HG02571 (cell line): Measurements from ENCODE around the gene GTF3C5.
"Not testable (repeated sequence)": the region's sequence is repeated elsewhere in the genome, so short reads cannot be mapped to it uniquely, and the experiment has no call there.

Experiments used
- ATAC-seq: cut with Tn5 transposase; IDR thresholded peaks from one replicate; pipeline ENCODE4 v1.9.1; 2021; ENCODE audit warnings: mild to moderate bottlenecking, moderate library complexity; ENCODE audit not compliant: unreplicated experiment

GTF3C5 gene

GRCh38 chr9:132996526-132996925 lies 34.3 kb upstream of the GTF3C5 start:
- ATAC-seq: no peak

- ATAC-seq: no peak
Observed at GRCh38 chr9:132997591-132997990, 33.2 kb upstream of the GTF3C5 start.

GRCh38 chr9:132998221-132998620 lies 32.6 kb upstream of the GTF3C5 start:
- ATAC-seq: not testable (repeated sequence)

- ATAC-seq: no peak
Observed at GRCh38 chr9:132998831-132999635, 31.8 kb upstream of the GTF3C5 start.

GRCh38 chr9:133002147-133003070 lies 28.4 kb upstream of the GTF3C5 start:
- no peak for ATAC-seq

GRCh38 chr9:133003071-133003461 lies 27.7 kb upstream of the GTF3C5 start:
- no peak for ATAC-seq

- no peak for ATAC-seq
Observed at GRCh38 chr9:133003671-133004090, 27.1 kb upstream of the GTF3C5 start.

- ATAC-seq: no peak
Observed at GRCh38 chr9:133004091-133004998, 26.5 kb upstream of the GTF3C5 start.

GRCh38 chr9:133004999-133005760 lies 25.6 kb upstream of the GTF3C5 start:
- ATAC-seq: no peak

GRCh38 chr9:133005957-133006356 lies 24.8 kb upstream of the GTF3C5 start:
- ATAC-seq: no peak

- no peak for ATAC-seq
Observed at GRCh38 chr9:133006731-133007352, 24.0 kb upstream of the GTF3C5 start.

GRCh38 chr9:133008406-133008805 lies 22.4 kb upstream of the GTF3C5 start:
- no peak for ATAC-seq

GRCh38 chr9:133008824-133009223 lies 22.0 kb upstream of the GTF3C5 start:
- no peak for ATAC-seq

GRCh38 chr9:133009906-133010582 lies 20.8 kb upstream of the GTF3C5 start:
- ATAC-seq: no peak

GRCh38 chr9:133014696-133015095 lies 16.1 kb upstream of the GTF3C5 start:
- no peak for ATAC-seq

- no peak for ATAC-seq
Observed at GRCh38 chr9:133023117-133023890, 7.5 kb upstream of the GTF3C5 start.

GRCh38 chr9:133026426-133026825 lies 4.4 kb upstream of the GTF3C5 start:
- no peak for ATAC-seq

GRCh38 chr9:133027134-133027533 lies 3.7 kb upstream of the GTF3C5 start:
- ATAC-seq: no peak
